ENCODE results near the gene SHC3.

The SHC3 gene

GRCh38 chr9:89044104-89044503 is 134.5 kb downstream of the SHC3 start:
- peaks cover 10% of the 10 kb centered on the region for H3K27me3 Mint-ChIP-seq
- H3K36me3 Mint-ChIP-seq: no peaks in the 10 kb centered on the region
- no peak overlapping the region for H3K4me3 Mint-ChIP-seq
- no peak overlapping the region for H3K27ac Mint-ChIP-seq
- H3K4me1 Mint-ChIP-seq: no peaks in the 10 kb centered on the region
- no peaks in the 10 kb centered on the region for H3K9me3 Mint-ChIP-seq

- Mint-ChIP-seq H3K4me1 (no peaks in the 10 kb centered on the region), H3K27me3 (peaks cover 8% of the 10 kb centered on the region), H3K9me3 (no peaks in the 10 kb centered on the region), H3K4me3 (no peak overlapping the region), H3K27ac (no peak overlapping the region), H3K36me3 (no peaks in the 10 kb centered on the region)
Observed at GRCh38 chr9:89042984-89043383, 135.6 kb downstream of the SHC3 start.

GRCh38 chr9:89039664-89040063 is 139.0 kb downstream of the SHC3 start:
- Mint-ChIP-seq H3K36me3 (no peaks in the 10 kb centered on the region), H3K4me1 (no peaks in the 10 kb centered on the region), H3K4me3 (no peak overlapping the region), H3K27ac (no peak overlapping the region), H3K9me3 (no peaks in the 10 kb centered on the region), H3K27me3 (peaks cover 7% of the 10 kb centered on the region)

DNA sequence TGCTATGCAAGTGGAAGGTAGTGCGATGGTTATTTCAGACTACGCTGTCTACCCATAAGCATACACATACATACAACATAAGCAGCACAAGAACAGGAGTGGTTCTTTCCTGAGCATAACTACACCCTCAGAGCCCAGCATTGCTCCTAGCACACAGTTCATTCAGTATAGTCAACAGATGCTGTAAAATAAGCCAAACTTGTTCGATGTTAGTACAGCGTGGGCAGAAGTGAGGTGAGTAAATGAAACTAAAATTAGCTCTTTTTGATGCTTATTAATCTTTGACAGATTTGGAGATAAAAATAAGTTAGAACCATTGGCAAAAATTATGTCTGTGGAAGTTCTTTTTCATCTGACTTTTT is 139.5 kb downstream of the SHC3 start:
- no peaks in the 10 kb centered on the region for H3K36me3 Mint-ChIP-seq
- H3K27me3 Mint-ChIP-seq: peaks cover 7% of the 10 kb centered on the region
- H3K4me3 Mint-ChIP-seq: no peak overlapping the region
- H3K4me1 Mint-ChIP-seq: no peaks in the 10 kb centered on the region
- H3K27ac Mint-ChIP-seq: no peak overlapping the region
- H3K9me3 Mint-ChIP-seq: no peaks in the 10 kb centered on the region

DNA sequence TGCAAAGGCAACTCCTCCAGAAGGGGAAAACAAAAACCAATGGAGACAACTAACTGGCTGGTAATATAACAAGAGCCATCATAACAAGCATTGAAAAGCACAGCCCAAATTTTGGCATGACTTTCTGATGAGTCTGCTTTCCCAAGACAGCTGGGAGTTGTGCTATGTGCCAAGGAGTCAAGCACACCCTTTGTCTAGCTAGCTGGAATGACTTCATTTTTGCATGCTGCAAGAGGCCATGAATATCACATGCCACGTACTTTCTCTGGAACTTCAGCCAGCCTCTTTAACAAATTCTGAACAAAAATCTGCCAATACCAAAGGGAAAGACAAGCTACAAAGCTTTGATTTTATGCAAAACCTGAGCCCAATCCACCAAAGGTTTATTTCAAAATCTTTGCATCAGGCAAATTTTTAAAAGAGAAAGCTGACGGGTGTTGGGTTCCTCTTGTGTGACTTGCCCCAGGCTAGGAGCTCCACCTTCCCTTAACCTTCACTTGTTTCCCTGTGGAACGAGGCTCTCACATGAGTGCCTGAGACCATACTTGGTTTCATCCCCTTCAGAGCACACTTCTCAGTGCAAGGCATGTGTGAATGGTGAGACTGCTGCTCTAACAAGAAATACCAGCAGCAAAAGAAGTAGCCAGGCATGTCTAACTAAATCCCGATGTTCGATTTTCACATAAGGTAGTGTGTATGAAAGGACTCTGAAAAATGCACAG is 140.1 kb downstream of the SHC3 start:
- no peak overlapping the region for H3K27ac Mint-ChIP-seq
- no peaks in the 10 kb centered on the region for H3K36me3 Mint-ChIP-seq
- no peak overlapping the region for H3K4me3 Mint-ChIP-seq

GRCh38 chr9:89037891-89038290 is 140.7 kb downstream of the SHC3 start:
- Mint-ChIP-seq H3K4me1 (no peaks in the 10 kb centered on the region), H3K27me3 (peaks cover 12% of the 10 kb centered on the region), H3K27ac (no peak overlapping the region)

More for the DNA sequence above, 140.1 kb downstream of the SHC3 start:
- H3K9me3 Mint-ChIP-seq: no peaks in the 10 kb centered on the region
- peaks cover 10% of the 10 kb centered on the region for H3K27me3 Mint-ChIP-seq
- no peaks in the 10 kb centered on the region for H3K4me1 Mint-ChIP-seq

GRCh38 chr9:89037346-89037745 is 141.3 kb downstream of the SHC3 start:
- Mint-ChIP-seq H3K36me3 (no peaks in the 10 kb centered on the region), H3K27ac (no peak overlapping the region), H3K9me3 (no peaks in the 10 kb centered on the region), H3K27me3 (peaks cover 15% of the 10 kb centered on the region), H3K4me1 (no peaks in the 10 kb centered on the region), H3K4me3 (no peak overlapping the region)

More at GRCh38 chr9:89037891-89038290, 140.7 kb downstream of the SHC3 start:
- Mint-ChIP-seq H3K4me3 (no peak overlapping the region), H3K36me3 (no peaks in the 10 kb centered on the region), H3K9me3 (no peaks in the 10 kb centered on the region)

DNA sequence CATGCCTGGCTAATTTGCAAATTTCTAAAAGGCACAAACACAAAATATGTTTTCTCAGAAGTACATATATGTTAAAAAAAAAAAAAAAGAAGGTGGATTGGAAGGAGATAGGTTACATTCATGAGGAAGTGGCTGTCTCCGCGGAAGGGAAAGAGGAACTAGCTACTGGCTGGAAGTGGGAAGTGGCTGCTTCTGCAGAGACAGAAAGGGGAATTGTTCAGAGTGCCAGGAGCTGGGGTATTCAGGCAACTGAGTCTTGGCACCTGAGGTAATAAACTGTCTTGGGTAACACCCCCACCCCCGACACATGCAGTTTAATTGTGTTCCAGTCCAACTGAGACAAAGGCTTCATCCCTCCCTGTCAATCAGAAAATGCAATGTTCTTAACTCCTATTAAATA is 141.7 kb downstream of the SHC3 start:
- Mint-ChIP-seq H3K36me3 (no peaks in the 10 kb centered on the region), H3K4me1 (no peaks in the 10 kb centered on the region), H3K4me3 (no peak overlapping the region), H3K27ac (no peak overlapping the region), H3K9me3 (no peaks in the 10 kb centered on the region), H3K27me3 (peaks cover 15% of the 10 kb centered on the region)

DNA sequence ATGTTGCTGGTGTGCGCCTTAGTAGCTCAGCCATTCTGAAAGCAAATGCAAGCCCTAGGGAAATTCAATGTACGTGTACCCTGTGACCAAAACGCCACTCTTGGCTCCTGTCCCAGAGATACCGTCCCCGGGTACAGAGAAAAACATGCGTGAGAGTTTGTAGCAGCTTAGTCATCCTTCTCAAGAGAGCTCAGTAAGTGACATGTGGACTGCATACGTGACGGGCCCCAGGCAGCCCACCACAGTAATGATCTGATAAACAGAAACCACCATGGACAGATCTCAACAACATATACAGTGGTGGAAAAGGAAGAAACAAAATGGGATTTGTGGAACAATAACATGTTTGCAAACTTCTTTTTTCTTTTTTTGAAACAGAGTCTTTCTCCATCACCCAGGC is 142.2 kb downstream of the SHC3 start:
- Mint-ChIP-seq H3K27ac (no peak overlapping the region), H3K27me3 (peaks cover 15% of the 10 kb centered on the region), H3K4me1 (no peaks in the 10 kb centered on the region), H3K4me3 (no peak overlapping the region), H3K36me3 (no peaks in the 10 kb centered on the region), H3K9me3 (no peaks in the 10 kb centered on the region)

GRCh38 chr9:89032661-89033060 is 146.0 kb downstream of the SHC3 start:
- no peak overlapping the region for H3K4me3 Mint-ChIP-seq
- peaks cover 20% of the 10 kb centered on the region for H3K27me3 Mint-ChIP-seq
- no peak overlapping the region for H3K27ac Mint-ChIP-seq
- peaks cover 2% of the 10 kb centered on the region for H3K36me3 Mint-ChIP-seq
- H3K4me1 Mint-ChIP-seq: no peaks in the 10 kb centered on the region
- H3K9me3 Mint-ChIP-seq: no peaks in the 10 kb centered on the region

- Mint-ChIP-seq H3K27me3 (peaks cover 20% of the 10 kb centered on the region), H3K9me3 (no peaks in the 10 kb centered on the region), H3K36me3 (peaks cover 2% of the 10 kb centered on the region), H3K27ac (no peak overlapping the region), H3K4me3 (no peak overlapping the region), H3K4me1 (no peaks in the 10 kb centered on the region)
Observed at GRCh38 chr9:89032173-89032572, 146.4 kb downstream of the SHC3 start.

DNA sequence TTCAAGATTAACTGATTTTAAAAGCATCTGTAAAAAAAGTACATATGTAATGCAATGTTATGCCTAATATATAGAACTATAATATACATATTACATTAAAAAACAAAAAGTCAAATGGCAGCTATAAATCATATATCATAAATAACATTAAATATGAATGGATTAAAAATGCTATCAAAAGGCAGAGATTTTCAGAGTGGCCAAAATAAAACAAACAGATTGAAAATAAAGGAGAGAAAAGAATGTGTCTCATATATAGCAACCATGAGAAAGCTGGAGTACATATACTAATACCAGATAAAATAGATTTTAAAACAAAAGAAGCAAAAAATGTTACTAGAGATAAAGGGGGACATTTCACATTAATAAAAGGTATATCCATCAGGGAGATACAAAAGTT is 148.8 kb downstream of the SHC3 start:
- Mint-ChIP-seq H3K36me3 (peaks cover 2% of the 10 kb centered on the region), H3K4me3 (no peak overlapping the region), H3K27me3 (peaks cover 16% of the 10 kb centered on the region), H3K27ac (no peak overlapping the region), H3K4me1 (no peaks in the 10 kb centered on the region), H3K9me3 (no peaks in the 10 kb centered on the region)

DNA sequence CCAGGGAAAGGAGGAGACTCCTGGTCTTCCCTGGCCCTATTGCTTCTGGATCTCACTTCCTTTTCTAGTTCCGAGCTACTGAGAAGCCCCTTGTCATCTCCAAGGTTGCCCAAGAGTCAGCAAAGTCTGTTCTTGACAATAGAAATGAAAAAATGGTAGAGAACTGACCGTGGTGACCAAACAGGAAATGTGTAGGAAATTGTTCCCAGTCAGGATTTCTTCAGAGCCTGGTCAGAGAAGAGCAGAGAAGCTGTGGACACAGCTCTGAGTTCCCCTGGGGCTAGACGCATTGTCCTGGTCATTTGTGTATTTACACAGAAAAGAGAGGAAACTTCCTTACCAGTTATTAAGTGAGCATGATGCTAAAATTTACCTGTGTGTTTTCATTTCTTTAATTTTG is 151.7 kb downstream of the SHC3 start:
- no peaks in the 10 kb centered on the region for H3K4me1 Mint-ChIP-seq
- H3K9me3 Mint-ChIP-seq: no peaks in the 10 kb centered on the region
- H3K27me3 Mint-ChIP-seq: peaks cover 10% of the 10 kb centered on the region
- H3K27ac Mint-ChIP-seq: no peak overlapping the region
- H3K36me3 Mint-ChIP-seq: peaks cover 2% of the 10 kb centered on the region
- H3K4me3 Mint-ChIP-seq: no peak overlapping the region

- no peak overlapping the region for H3K4me3 Mint-ChIP-seq
- no peaks in the 10 kb centered on the region for H3K36me3 Mint-ChIP-seq
- no peaks in the 10 kb centered on the region for H3K4me1 Mint-ChIP-seq
- H3K27me3 Mint-ChIP-seq: peaks cover 6% of the 10 kb centered on the region
- no peaks in the 10 kb centered on the region for H3K9me3 Mint-ChIP-seq
- no peak overlapping the region for H3K27ac Mint-ChIP-seq
Observed at GRCh38 chr9:89025553-89025952, 153.1 kb downstream of the SHC3 start.

- Mint-ChIP-seq H3K4me1 (no peaks in the 10 kb centered on the region), H3K4me3 (no peak overlapping the region), H3K27ac (no peak overlapping the region), H3K9me3 (no peaks in the 10 kb centered on the region), H3K36me3 (no peaks in the 10 kb centered on the region), H3K27me3 (peaks cover 6% of the 10 kb centered on the region)
Observed at GRCh38 chr9:89024727-89025126, 153.9 kb downstream of the SHC3 start.

DNA sequence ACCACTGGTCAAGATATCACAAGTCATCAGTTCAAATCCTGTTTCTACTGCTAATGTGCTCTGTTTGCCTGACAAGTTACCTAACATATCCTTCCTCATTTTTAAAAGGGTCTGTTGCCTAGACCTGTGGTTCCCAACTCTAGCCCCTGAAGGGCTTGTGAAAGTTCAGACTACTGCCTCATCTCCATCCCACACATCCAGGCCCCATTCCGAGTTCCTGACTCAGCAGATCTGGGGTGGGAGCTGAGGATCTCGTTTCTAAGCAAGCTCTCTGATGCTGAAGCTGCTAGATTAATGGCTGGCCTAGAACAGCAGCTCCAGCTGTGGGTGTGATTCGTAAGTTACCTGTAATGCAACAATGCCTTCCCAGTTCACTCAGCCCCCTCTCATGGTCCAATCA is 154.9 kb downstream of the SHC3 start:
- Mint-ChIP-seq H3K27ac (no peak overlapping the region), H3K27me3 (peaks cover 6% of the 10 kb centered on the region), H3K36me3 (no peaks in the 10 kb centered on the region), H3K9me3 (no peaks in the 10 kb centered on the region), H3K4me1 (no peaks in the 10 kb centered on the region), H3K4me3 (no peak overlapping the region)

- Mint-ChIP-seq H3K4me3 (no peak overlapping the region), H3K4me1 (no peaks in the 10 kb centered on the region), H3K27ac (no peak overlapping the region), H3K27me3 (peaks cover 6% of the 10 kb centered on the region), H3K36me3 (no peaks in the 10 kb centered on the region), H3K9me3 (no peaks in the 10 kb centered on the region)
Observed at GRCh38 chr9:89022902-89023301, 155.7 kb downstream of the SHC3 start.

Data from activated naive CD4-positive, alpha-beta T cell treated with anti-CD3 and anti-CD28 coated beads, Interleukin-2, amount 50 U/mL, for 24 hours (primary cell).